Endodermal cell (in vitro differentiated cells): ENCODE results near the gene KATNB1. TPM values are rescaled to one million over a fixed set of nuclear protein-coding genes. Genes with fewer than 3 reads are reported as not detected.

Experiments used
- DNase-seq: peaks from one replicate; pipeline ENCODE4 v3.0.0-alpha.2; 2017
- H3K27ac ChIP-seq: 2 replicates; pipeline ENCODE4 v1.5.1; 2013; ENCODE audit warnings: mild to moderate bottlenecking, low read depth, low read length, moderate library complexity
- H3K27me3 ChIP-seq: 2 replicates; pipeline ENCODE4 v1.6.1; 2013; ENCODE audit warnings: mild to moderate bottlenecking, low read length, moderate library complexity; ENCODE audit not compliant: insufficient read depth, control insufficient read depth, poor library complexity, severe bottlenecking
- H3K36me3 ChIP-seq: 2 replicates; pipeline ENCODE4 v1.7.0; 2013; ENCODE audit warnings: mild to moderate bottlenecking, low read length, moderate library complexity; ENCODE audit not compliant: control insufficient read depth, insufficient read depth
- H3K4me1 ChIP-seq: one replicate; pipeline ENCODE4 v1.7.0; 2013; ENCODE audit warnings: low read length; ENCODE audit not compliant: control insufficient read depth, insufficient read depth
- H3K4me3 ChIP-seq: 2 replicates; pipeline ENCODE4 v1.5.1; 2013; ENCODE audit warnings: mild to moderate bottlenecking, low read length, moderate library complexity
- H3K9ac ChIP-seq: 2 replicates; pipeline ENCODE4 v1.6.1; 2013; ENCODE audit warnings: mild to moderate bottlenecking, low read length, moderate library complexity; ENCODE audit not compliant: poor library complexity, severe bottlenecking; ENCODE audit errors: extremely low read depth
- H3K9me3 ChIP-seq: 2 replicates; pipeline ENCODE4 v1.6.1; 2013; ENCODE audit warnings: mild to moderate bottlenecking, low read length, moderate library complexity; ENCODE audit not compliant: control insufficient read depth
- H3K27ac Mint-ChIP-seq: 2 replicates; pipeline ENCODE4 v1.8.0; 2020; ENCODE audit warnings: mixed read lengths
- H3K27me3 Mint-ChIP-seq: 2 replicates; pipeline ENCODE4 v1.8.0; 2021; ENCODE audit warnings: mild to moderate bottlenecking, mixed read lengths; ENCODE audit not compliant: insufficient read depth
- H3K36me3 Mint-ChIP-seq: 2 replicates; pipeline ENCODE4 v1.8.0; 2020; ENCODE audit warnings: low read depth, mixed read lengths
- H3K4me1 Mint-ChIP-seq: 2 replicates; pipeline ENCODE4 v1.8.0; 2020; ENCODE audit warnings: mixed read lengths
- H3K4me3 Mint-ChIP-seq: 2 replicates; pipeline ENCODE4 v1.8.0; 2020; ENCODE audit warnings: mild to moderate bottlenecking, moderate library complexity, mixed read lengths
- H3K9me3 Mint-ChIP-seq: 2 replicates; pipeline ENCODE4 v1.8.0; 2020; ENCODE audit warnings: mild to moderate bottlenecking, mixed read lengths
- CTCF ChIP-seq: fragments of 200-600 bp; sonication (generic); conservative IDR thresholded peaks from 2 replicates; pipeline ENCODE4 v1.5.0; 2021; ENCODE audit warnings: antibody characterized with exemption, mild to moderate bottlenecking
- WGBS, 2 experiments: methylation state at CpG; one replicate each; pipeline versions ENCODE4 v1.1.5 to v1.1.7; 2013; ENCODE audit warnings: missing lambda C conversion rate in 2 of 2, mixed read lengths in 1 of 2; ENCODE audit not compliant: insufficient coverage in 1 of 2, insufficient read length in 1 of 2; 5-methylcytosine and 5-hydroxymethylcytosine counted together
- long read RNA-seq, 4 experiments: library from polyadenylated mRNA in 2 of 4; library from RNA in 1 of 4; library from capped mRNA in 1 of 4; stranded (forward) in 3 of 4; unstranded in 1 of 4; transcript quantifications; one replicate each; pipeline ENCODE4 v2.0.0, GENCODE V29; 2020 to 2021; ENCODE audit warnings: inconsistent platforms in 1 of 4
- polyA plus RNA-seq, 2 experiments: library from polyadenylated mRNA; stranded (reverse); fragments of 50-300 nt; gene quantifications; one replicate each; pipeline ENCODE4 v1.2.3, GENCODE V29; 2013
- total RNA-seq, 2 donors: library from RNA; stranded (reverse); fragmentation: NEBNext Ultra II Directional in 1 of 2; extraction: Animal tissue kit (Norgen Biotek cat#: 25700) in 1 of 2; gene quantifications; 2 replicates in 1 of 2; 3 replicates in 1 of 2; pipeline ENCODE4 v1.2.1, GENCODE V29; 2021

KATNB1 gene
- 10 to 100 TPM; 26.1 to 32.4 TPM for total RNA-seq
- polyA plus RNA-seq (2013, experiment 1 of 2), result 35.1 TPM
- polyA plus RNA-seq (2013, experiment 2 of 2), result 29.6 TPM
- long read RNA-seq, experiment 1, partial matches to known transcripts, result 13 of 21 reads
- long read RNA-seq, experiment 1, other reads (novel, unspliced or antisense), result 8 of 21 reads
- long read RNA-seq, experiment 2, transcript KATNB1-201 (20 exons, 2,664 nt), result major isoform, 50 of 75 reads
- long read RNA-seq, experiment 2, partial matches to known transcripts, result 1 of 75 reads
- long read RNA-seq, experiment 2, other reads (novel, unspliced or antisense), result 24 of 75 reads
- long read RNA-seq, experiment 3, transcript KATNB1-201 (20 exons, 2,664 nt), result major isoform, 241 of 377 reads
- long read RNA-seq, experiment 3, partial matches to known transcripts, result 32 of 377 reads
- long read RNA-seq, experiment 3, other reads (novel, unspliced or antisense), result 104 of 377 reads
- long read RNA-seq, experiment 4, partial matches to known transcripts, result 2 of 6 reads
- long read RNA-seq, experiment 4, other reads (novel, unspliced or antisense), result 3 of 6 reads

- H3K27me3 Mint-ChIP-seq, result no peaks in the 10 kb centered on the region
- H3K27ac Mint-ChIP-seq, result peak within 1 kb of the TSS; percentile 98
- Histone ChIP-seq H3K27me3 (no peaks in the 10 kb centered on the region), H3K9ac (peak within 1 kb of the TSS; percentile 95), H3K27ac (peak within 1 kb of the TSS; percentile 88), H3K4me3 (peak within 1 kb of the TSS; percentile 96), H3K9me3 (no peaks in the 10 kb centered on the region), H3K36me3 (peaks cover 4% of the 10 kb centered on the region), H3K4me1 (peaks cover 5% of the 10 kb centered on the region)
- 1 to 2% methylated on average over 16 to 35 of the region's 35 CpGs for WGBS, 2 experiments
- peaks cover 6% of the 10 kb centered on the region for H3K36me3 Mint-ChIP-seq
- H3K4me1 Mint-ChIP-seq, result peaks cover 18% of the 10 kb centered on the region
- peak within 1 kb of the TSS; percentile 83 for H3K4me3 Mint-ChIP-seq
- H3K9me3 Mint-ChIP-seq, result peaks cover 13% of the 10 kb centered on the region
- no peak for TF ChIP-seq CTCF
- no peak for DNase-seq
Observed at GRCh38 chr16:57735755-57736418, at the start of gene KATNB1. Gene KATNB1, plus strand, starts transcription at chr16:57735770. Its CDS starts 1,474 bp downstream, at chr16:57737244.

- Mint-ChIP-seq H3K27me3 (no peaks in the 10 kb centered on the region), H3K36me3 (no peaks in the 10 kb centered on the region), H3K4me1 (peaks cover 9% of the 10 kb centered on the region), H3K9me3 (no peaks in the 10 kb centered on the region), H3K4me3 (no peak overlapping the region), H3K27ac (no peak overlapping the region)
- Histone ChIP-seq H3K4me3 (no peak overlapping the region), H3K27ac (no peak overlapping the region), H3K9me3 (no peaks in the 10 kb centered on the region), H3K9ac (no peak overlapping the region), H3K27me3 (no peaks in the 10 kb centered on the region), H3K36me3 (no peaks in the 10 kb centered on the region), H3K4me1 (no peaks in the 10 kb centered on the region)
- no peak for TF ChIP-seq CTCF
- DNase-seq, result no peak
- WGBS, 2 experiments, result 66% methylated on average over 4 of the region's 4 CpGs; no CpG with 5 or more reads in 1 of the 2 experiments
Observed at GRCh38 chr16:57686577-57686976, 49.0 kb upstream of the KATNB1 start.

- no peaks in the 10 kb centered on the region for H3K27me3 ChIP-seq
- H3K27me3 Mint-ChIP-seq, result peaks cover 1% of the 10 kb centered on the region
- TF ChIP-seq CTCF, result no peak
Observed at GRCh38 chr16:57687363-57687929, 48.1 kb upstream of the KATNB1 start.

More at GRCh38 chr16:57687363-57687929, 48.1 kb upstream of the KATNB1 start:
- H3K9me3 ChIP-seq, result no peaks in the 10 kb centered on the region
- no peaks in the 10 kb centered on the region for H3K9me3 Mint-ChIP-seq
- no peaks in the 10 kb centered on the region for H3K4me1 ChIP-seq
- no peaks in the 10 kb centered on the region for H3K36me3 ChIP-seq
- no peak overlapping the region for H3K4me3 Mint-ChIP-seq
- no peaks in the 10 kb centered on the region for H3K36me3 Mint-ChIP-seq
- no peak overlapping the region for H3K9ac ChIP-seq
- peaks cover 9% of the 10 kb centered on the region for H3K4me1 Mint-ChIP-seq
- no peak overlapping the region for H3K27ac ChIP-seq
- 88 to 93% methylated on average over 2 to 3 of the region's 3 CpGs for WGBS, 2 experiments
- DNase-seq, result no peak
- H3K27ac Mint-ChIP-seq, result no peak overlapping the region
- no peak overlapping the region for H3K4me3 ChIP-seq
